MM.1S (cell line): ENCODE measurements around the gene LRRC31.

Experiments
- DNase-seq: peaks from one replicate; pipeline ENCODE4 v3.0.0-alpha.2; 2015
- H2AFZ ChIP-seq: fragments of 300-600 bp; sonication (generic); 2 replicates; pipeline ENCODE4 v1.6.0; 2016; ENCODE audit warnings: antibody characterized with exemption, low read length
- H3F3A ChIP-seq: fragments of 300-600 bp; sonication (generic); 2 replicates; pipeline ENCODE4 v1.6.1; 2016; ENCODE audit warnings: mild to moderate bottlenecking, antibody characterized with exemption, low read length, moderate library complexity, mixed read lengths; ENCODE audit not compliant: insufficient read depth
- H3K27ac ChIP-seq: fragments of 300-600 bp; sonication (generic); 2 replicates; pipeline ENCODE4 v1.5.1; 2016; ENCODE audit warnings: mild to moderate bottlenecking, low read length
- H3K27me3 ChIP-seq: fragments of 300-600 bp; sonication (generic); replicated peaks from 2 replicates; pipeline ENCODE4 v1.6.0; 2016; ENCODE audit warnings: low read length; ENCODE audit not compliant: insufficient read depth
- H3K36me3 ChIP-seq: fragments of 300-600 bp; sonication (generic); replicated peaks from 2 replicates; pipeline ENCODE4 v1.6.1; 2016; ENCODE audit warnings: mild to moderate bottlenecking, low read length, mixed read lengths; ENCODE audit not compliant: insufficient read depth
- H3K4me1 ChIP-seq: fragments of 300-600 bp; sonication (generic); 2 replicates; pipeline ENCODE4 v1.6.1; 2016; ENCODE audit warnings: low read length, mixed read lengths
- H3K4me2 ChIP-seq: fragments of 300-600 bp; sonication (generic); 2 replicates; pipeline ENCODE4 v1.6.0; 2016; ENCODE audit warnings: low read depth, low read length
- H3K4me3 ChIP-seq: fragments of 300-600 bp; sonication (generic); 2 replicates; pipeline ENCODE4 v1.5.1; 2016; ENCODE audit warnings: low read length, mixed read lengths
- H3K79me2 ChIP-seq: fragments of 300-600 bp; sonication (generic); 2 replicates; pipeline ENCODE4 v1.6.1; 2016; ENCODE audit warnings: mixed run types, low read length, mixed read lengths
- H3K9ac ChIP-seq: fragments of 300-600 bp; sonication (generic); 2 replicates; pipeline ENCODE4 v1.6.1; 2016; ENCODE audit warnings: low read length, mixed read lengths
- H3K9me2 ChIP-seq: fragments of 300-600 bp; sonication (generic); replicated peaks from 2 replicates; pipeline ENCODE4 v1.6.1; 2016; ENCODE audit warnings: mild to moderate bottlenecking, low read length, mixed read lengths; ENCODE audit not compliant: insufficient read depth
- H3K9me3 ChIP-seq: fragments of 300-600 bp; sonication (generic); replicated peaks from 2 replicates; pipeline ENCODE4 v1.6.1; 2016; ENCODE audit warnings: mild to moderate bottlenecking, low read length, mixed read lengths; ENCODE audit not compliant: insufficient read depth
- H4K20me1 ChIP-seq: fragments of 300-600 bp; sonication (generic); 2 replicates; pipeline ENCODE4 v1.6.1; 2016; ENCODE audit warnings: mild to moderate bottlenecking, low read length, moderate library complexity, mixed read lengths; ENCODE audit not compliant: insufficient read depth
- EZH2 ChIP-seq: fragments of 300-600 bp; sonication (generic); optimal IDR thresholded peaks from 2 replicates; pipeline ENCODE3; 2017; ENCODE audit warnings: low read depth, mild to moderate bottlenecking, antibody characterized with exemption, low read length, mixed read lengths
- EZH2phosphoT487 ChIP-seq: fragments of 300-600 bp; sonication (generic); IDR thresholded peaks from 2 replicates; pipeline ENCODE4 v1.6.1; 2018; ENCODE audit warnings: antibody characterized with exemption, low read length
- TF ChIP-seq, protein P1 (sequence below): fragments of 300-600 bp; sonication (generic); IDR thresholded peaks from 2 replicates; pipeline ENCODE4 v1.5.1; 2016; ENCODE audit warnings: antibody characterized with exemption, low read length, mixed read lengths

LRRC31 gene

DNA sequence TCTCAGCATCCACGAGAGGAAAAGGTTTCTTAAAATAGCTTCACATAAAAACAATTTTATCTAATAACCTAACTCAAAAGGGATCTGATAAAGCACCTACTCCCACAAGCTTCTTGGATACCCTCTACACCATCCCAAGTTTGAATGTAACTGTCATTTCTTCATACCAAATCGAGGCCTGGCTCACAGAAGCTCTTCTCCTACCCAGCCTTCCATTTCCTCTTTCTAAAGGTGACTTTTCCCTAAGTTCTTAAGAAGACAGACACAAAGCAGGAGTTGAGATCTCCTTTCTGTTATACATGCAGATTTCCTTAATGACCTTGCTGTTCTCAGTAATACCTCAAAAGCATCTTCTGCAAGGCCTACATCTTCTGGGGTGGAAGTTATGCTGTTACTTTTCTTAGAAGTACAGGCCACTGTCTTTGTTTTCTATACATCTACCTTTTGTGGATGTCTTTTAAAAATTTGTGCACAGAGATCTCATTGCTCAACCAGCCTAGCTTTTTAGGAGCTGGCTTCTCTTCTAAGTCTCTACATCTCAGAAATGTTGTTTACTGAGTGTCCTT lies 60.4 kb downstream of the LRRC31 start:
- H3K4me2 ChIP-seq = no peak overlapping the region
- peaks cover 10% of the 10 kb centered on the region; the same call in 1 of the 2 replicates for H3F3A ChIP-seq
- H3K79me2 ChIP-seq = no peaks in the 10 kb centered on the region
- no peaks in the 10 kb centered on the region for H3K4me1 ChIP-seq
- H3K9me2 ChIP-seq = no peaks in the 10 kb centered on the region
- H3K4me3 ChIP-seq = no peak overlapping the region
- no peaks in the 10 kb centered on the region for H3K36me3 ChIP-seq
- H2AFZ ChIP-seq = no peak overlapping the region
- H3K27ac ChIP-seq = no peak overlapping the region
- DNase-seq = no peak
- TF ChIP-seq EZH2 (no peak), EZH2phosphoT487 (no peak)
- TF ChIP-seq, protein P1, sequence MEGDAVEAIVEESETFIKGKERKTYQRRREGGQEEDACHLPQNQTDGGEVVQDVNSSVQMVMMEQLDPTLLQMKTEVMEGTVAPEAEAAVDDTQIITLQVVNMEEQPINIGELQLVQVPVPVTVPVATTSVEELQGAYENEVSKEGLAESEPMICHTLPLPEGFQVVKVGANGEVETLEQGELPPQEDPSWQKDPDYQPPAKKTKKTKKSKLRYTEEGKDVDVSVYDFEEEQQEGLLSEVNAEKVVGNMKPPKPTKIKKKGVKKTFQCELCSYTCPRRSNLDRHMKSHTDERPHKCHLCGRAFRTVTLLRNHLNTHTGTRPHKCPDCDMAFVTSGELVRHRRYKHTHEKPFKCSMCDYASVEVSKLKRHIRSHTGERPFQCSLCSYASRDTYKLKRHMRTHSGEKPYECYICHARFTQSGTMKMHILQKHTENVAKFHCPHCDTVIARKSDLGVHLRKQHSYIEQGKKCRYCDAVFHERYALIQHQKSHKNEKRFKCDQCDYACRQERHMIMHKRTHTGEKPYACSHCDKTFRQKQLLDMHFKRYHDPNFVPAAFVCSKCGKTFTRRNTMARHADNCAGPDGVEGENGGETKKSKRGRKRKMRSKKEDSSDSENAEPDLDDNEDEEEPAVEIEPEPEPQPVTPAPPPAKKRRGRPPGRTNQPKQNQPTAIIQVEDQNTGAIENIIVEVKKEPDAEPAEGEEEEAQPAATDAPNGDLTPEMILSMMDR = no peak
- H3K27me3 ChIP-seq = no peaks in the 10 kb centered on the region
- no peak overlapping the region for H3K9ac ChIP-seq
- H3K9me3 ChIP-seq = no peaks in the 10 kb centered on the region
- no peaks in the 10 kb centered on the region for H4K20me1 ChIP-seq

DNA sequence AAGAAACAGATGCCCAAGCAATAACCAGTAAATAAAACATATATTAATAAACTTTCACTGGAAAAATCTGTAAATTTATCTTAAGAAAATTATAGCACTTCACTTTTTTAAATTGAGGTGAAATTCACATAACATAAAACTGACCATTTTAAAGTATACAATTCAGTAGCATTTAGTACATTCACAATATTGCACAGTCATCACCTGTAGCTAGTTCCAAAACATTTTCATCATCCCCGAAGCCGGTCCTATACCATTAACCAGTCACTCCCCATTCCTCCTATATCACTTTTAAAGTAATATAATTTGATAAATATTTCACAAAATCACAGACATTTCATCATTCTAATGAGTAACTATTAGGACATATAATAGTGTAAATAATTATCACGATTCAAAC lies 65.1 kb downstream of the LRRC31 start:
- DNase-seq = no peak
- Histone ChIP-seq H3K4me2 (no peak overlapping the region), H2AFZ (no peak overlapping the region), H3K9me2 (no peaks in the 10 kb centered on the region), H3F3A (no peaks in the 10 kb centered on the region), H3K27me3 (no peaks in the 10 kb centered on the region), H3K79me2 (no peaks in the 10 kb centered on the region), H3K36me3 (no peaks in the 10 kb centered on the region), H3K9ac (no peak overlapping the region), H3K27ac (no peak overlapping the region), H3K9me3 (no peaks in the 10 kb centered on the region), H3K4me1 (no peaks in the 10 kb centered on the region), H3K4me3 (no peak overlapping the region), H4K20me1 (no peaks in the 10 kb centered on the region)
- TF ChIP-seq EZH2phosphoT487 = no peak

DNA sequence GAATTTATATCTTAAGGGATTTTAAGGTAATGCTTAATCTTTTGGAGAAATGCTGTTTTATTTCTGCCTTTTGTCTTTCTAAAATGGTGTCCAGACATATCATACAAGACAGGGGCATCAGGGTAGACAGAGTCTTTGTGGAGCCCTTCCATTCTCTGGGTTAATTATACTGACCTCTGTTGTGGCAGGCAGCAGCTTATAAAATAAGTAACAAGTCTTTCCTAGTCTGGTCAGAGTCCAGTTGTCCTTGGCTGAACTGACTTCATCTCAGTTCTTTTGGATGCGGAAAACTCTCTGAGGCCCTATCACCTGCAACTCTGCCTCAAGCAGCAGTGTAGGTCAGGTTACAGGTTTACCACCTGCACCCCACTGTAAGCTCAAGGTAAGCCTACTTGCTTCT lies 77.4 kb downstream of the LRRC31 start:
- Histone ChIP-seq H3K9me3 (no peaks in the 10 kb centered on the region), H3K27me3 (no peaks in the 10 kb centered on the region), H3K9me2 (no peaks in the 10 kb centered on the region), H3K4me1 (no peaks in the 10 kb centered on the region), H2AFZ (no peak overlapping the region), H3K27ac (no peak overlapping the region), H3K79me2 (no peaks in the 10 kb centered on the region), H3K4me3 (no peak overlapping the region), H4K20me1 (no peaks in the 10 kb centered on the region), H3K9ac (no peak overlapping the region), H3F3A (no peaks in the 10 kb centered on the region), H3K36me3 (no peaks in the 10 kb centered on the region; the same call in 1 of the 2 replicates), H3K4me2 (no peak overlapping the region)
- no peak for TF ChIP-seq EZH2
- TF ChIP-seq EZH2phosphoT487 = no peak
- TF ChIP-seq, protein P1 = no peak
- DNase-seq = no peak

DNA sequence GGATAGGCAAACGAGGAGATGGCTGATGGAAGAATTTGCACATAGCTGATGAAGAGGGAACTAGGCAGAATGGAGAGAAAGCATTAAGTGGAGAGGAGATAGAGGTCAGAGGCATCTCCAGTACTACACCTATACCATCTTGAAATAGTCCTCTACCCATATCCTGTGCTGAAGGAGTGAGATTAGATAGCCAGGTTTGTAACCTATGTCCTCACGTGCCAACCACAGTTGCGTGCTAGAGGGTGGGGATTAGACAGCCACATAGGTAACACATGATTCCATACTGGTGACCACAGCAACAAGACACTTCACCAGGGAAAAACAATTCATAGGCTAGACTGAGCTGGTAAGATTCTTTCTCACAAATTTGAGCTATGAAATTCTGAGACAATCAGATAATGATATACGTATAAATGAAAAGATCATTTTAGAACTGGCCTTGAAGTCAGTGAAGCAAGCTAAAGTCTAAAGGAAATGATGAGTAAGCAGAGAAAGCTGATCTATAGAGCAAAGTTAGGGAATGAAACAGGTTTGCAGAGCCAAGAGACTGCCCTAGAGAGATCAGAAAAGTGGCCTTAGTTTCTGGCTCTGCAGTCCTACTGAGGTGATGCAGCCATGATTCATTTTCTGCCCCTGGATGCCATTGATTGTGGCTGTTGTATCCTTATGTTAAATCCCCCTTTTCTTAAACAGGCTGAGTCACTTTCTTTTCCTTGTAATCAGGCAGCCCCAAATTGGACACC lies 78.9 kb downstream of the LRRC31 start:
- H3F3A ChIP-seq = no peaks in the 10 kb centered on the region
- H3K4me1 ChIP-seq = no peaks in the 10 kb centered on the region
- no peaks in the 10 kb centered on the region for H3K9me3 ChIP-seq
- H3K27ac ChIP-seq = no peak overlapping the region
- no peak overlapping the region for H3K9ac ChIP-seq
- H3K79me2 ChIP-seq = no peaks in the 10 kb centered on the region
- TF ChIP-seq EZH2 (no peak), EZH2phosphoT487 (no peak)
- TF ChIP-seq, protein P1 = no peak
- H4K20me1 ChIP-seq = no peaks in the 10 kb centered on the region
- no peak overlapping the region for H3K4me3 ChIP-seq
- H2AFZ ChIP-seq = no peak overlapping the region
- peaks cover 9% of the 10 kb centered on the region; the same call in 1 of the 2 replicates for H3K36me3 ChIP-seq
- no peak for DNase-seq
- H3K4me2 ChIP-seq = no peak overlapping the region
- H3K9me2 ChIP-seq = no peaks in the 10 kb centered on the region
- no peaks in the 10 kb centered on the region for H3K27me3 ChIP-seq
